Neural crest cell (in vitro differentiated cells): ENCODE results near the gene GLIS1. TPM values are rescaled to one million over a fixed set of nuclear protein-coding genes. Genes with fewer than 3 reads are reported as not detected.

Source experiments
- DNase-seq: peaks from one replicate; pipeline ENCODE4 v3.0.0; 2021; ENCODE audit warnings: low read depth, mixed read lengths, low spot score
- H3K27ac Mint-ChIP-seq: one replicate; pipeline ENCODE4 v1.8.0; 2021; ENCODE audit warnings: mild to moderate bottlenecking, mixed read lengths; ENCODE audit not compliant: unreplicated experiment
- H3K27me3 Mint-ChIP-seq: 2 replicates; pipeline ENCODE4 v1.8.0; 2021; ENCODE audit warnings: low read depth, mild to moderate bottlenecking, mixed read lengths
- H3K36me3 Mint-ChIP-seq: 2 replicates; pipeline ENCODE4 v1.8.0; 2021; ENCODE audit warnings: low read depth, mild to moderate bottlenecking, mixed read lengths
- H3K4me1 Mint-ChIP-seq: 2 replicates; pipeline ENCODE4 v1.8.0; 2021; ENCODE audit warnings: mixed read lengths
- H3K4me3 Mint-ChIP-seq: one replicate; pipeline ENCODE4 v1.8.0; 2021; ENCODE audit warnings: mild to moderate bottlenecking, mixed read lengths
- H3K9me3 Mint-ChIP-seq: 2 replicates; pipeline ENCODE4 v1.8.0; 2021; ENCODE audit warnings: mixed read lengths
- CTCF ChIP-seq: fragments of 200-600 bp; sonication (generic); conservative IDR thresholded peaks from 2 replicates; pipeline ENCODE4 v1.5.0; 2021; ENCODE audit warnings: antibody characterized with exemption, mild to moderate bottlenecking
- total RNA-seq: library from RNA; stranded (reverse); gene quantifications from 2 replicates; pipeline ENCODE4 v1.2.1, GENCODE V29; 2021

The GLIS1 gene
- total RNA-seq, 1 donor from 2014 or later = not detected

- Mint-ChIP-seq H3K27ac (peak overlapping the region; percentile 46), H3K4me1 (no peaks in the 10 kb centered on the region), H3K4me3 (no peak overlapping the region), H3K9me3 (no peaks in the 10 kb centered on the region), H3K36me3 (no peaks in the 10 kb centered on the region), H3K27me3 (peaks cover 43% of the 10 kb centered on the region)
- no peak for TF ChIP-seq CTCF
- no peak for DNase-seq
Observed at GRCh38 chr1:53730224-53730865, 8.6 kb downstream of the GLIS1 start.

GRCh38 chr1:53729456-53730223 lies 9.3 kb downstream of the GLIS1 start:
- no peaks in the 10 kb centered on the region for H3K36me3 Mint-ChIP-seq
- H3K4me3 Mint-ChIP-seq = no peak overlapping the region

GRCh38 chr1:53728702-53729455 lies 10.1 kb downstream of the GLIS1 start:
- Mint-ChIP-seq H3K4me1 (no peaks in the 10 kb centered on the region), H3K36me3 (no peaks in the 10 kb centered on the region), H3K27ac (no peak overlapping the region), H3K9me3 (no peaks in the 10 kb centered on the region), H3K4me3 (no peak overlapping the region), H3K27me3 (peaks cover 38% of the 10 kb centered on the region)
- DNase-seq = no peak
- TF ChIP-seq CTCF = no peak

More at GRCh38 chr1:53729456-53730223, 9.3 kb downstream of the GLIS1 start:
- H3K27ac Mint-ChIP-seq = no peak overlapping the region
- H3K4me1 Mint-ChIP-seq = no peaks in the 10 kb centered on the region
- DNase-seq = no peak
- peaks cover 42% of the 10 kb centered on the region for H3K27me3 Mint-ChIP-seq
- TF ChIP-seq CTCF = no peak
- no peaks in the 10 kb centered on the region for H3K9me3 Mint-ChIP-seq

GRCh38 chr1:53728196-53728595 lies 10.8 kb downstream of the GLIS1 start:
- no peak overlapping the region for H3K4me3 Mint-ChIP-seq
- H3K36me3 Mint-ChIP-seq = no peaks in the 10 kb centered on the region
- DNase-seq = no peak
- no peak for TF ChIP-seq CTCF
- H3K9me3 Mint-ChIP-seq = no peaks in the 10 kb centered on the region
- H3K4me1 Mint-ChIP-seq = no peaks in the 10 kb centered on the region
- no peak overlapping the region for H3K27ac Mint-ChIP-seq
- H3K27me3 Mint-ChIP-seq = peaks cover 31% of the 10 kb centered on the region

GRCh38 chr1:53727461-53728092 lies 11.4 kb downstream of the GLIS1 start:
- Mint-ChIP-seq H3K4me3 (no peak overlapping the region), H3K36me3 (no peaks in the 10 kb centered on the region), H3K9me3 (no peaks in the 10 kb centered on the region), H3K27me3 (peaks cover 25% of the 10 kb centered on the region), H3K4me1 (no peaks in the 10 kb centered on the region), H3K27ac (no peak overlapping the region)
- no peak for DNase-seq
- no peak for TF ChIP-seq CTCF
